ENCODE measurements around the gene KCTD2. TPM values are rescaled to one million over a fixed set of nuclear protein-coding genes. Genes with fewer than 3 reads are reported as not detected.
"Not testable (repeated sequence)": the region's sequence is repeated elsewhere in the genome, so short reads cannot be mapped to it uniquely, and the experiment has no call there.

Gene KCTD2
- total RNA-seq, 1 donor from 2014 or later, result 17.2 TPM

- no peaks in the 10 kb centered on the region for H3K9me3 ChIP-seq
- TF ChIP-seq POLR2AphosphoS5 (IDR thresholded peaks at IDR 0.05; ENCODE audit: insufficient read depth in 1 of 2, low read depth in 1 of 2) (no peak), POLR2A (IDR thresholded peaks at IDR 0.05) (no peak)
- TF ChIP-seq, protein P1, sequence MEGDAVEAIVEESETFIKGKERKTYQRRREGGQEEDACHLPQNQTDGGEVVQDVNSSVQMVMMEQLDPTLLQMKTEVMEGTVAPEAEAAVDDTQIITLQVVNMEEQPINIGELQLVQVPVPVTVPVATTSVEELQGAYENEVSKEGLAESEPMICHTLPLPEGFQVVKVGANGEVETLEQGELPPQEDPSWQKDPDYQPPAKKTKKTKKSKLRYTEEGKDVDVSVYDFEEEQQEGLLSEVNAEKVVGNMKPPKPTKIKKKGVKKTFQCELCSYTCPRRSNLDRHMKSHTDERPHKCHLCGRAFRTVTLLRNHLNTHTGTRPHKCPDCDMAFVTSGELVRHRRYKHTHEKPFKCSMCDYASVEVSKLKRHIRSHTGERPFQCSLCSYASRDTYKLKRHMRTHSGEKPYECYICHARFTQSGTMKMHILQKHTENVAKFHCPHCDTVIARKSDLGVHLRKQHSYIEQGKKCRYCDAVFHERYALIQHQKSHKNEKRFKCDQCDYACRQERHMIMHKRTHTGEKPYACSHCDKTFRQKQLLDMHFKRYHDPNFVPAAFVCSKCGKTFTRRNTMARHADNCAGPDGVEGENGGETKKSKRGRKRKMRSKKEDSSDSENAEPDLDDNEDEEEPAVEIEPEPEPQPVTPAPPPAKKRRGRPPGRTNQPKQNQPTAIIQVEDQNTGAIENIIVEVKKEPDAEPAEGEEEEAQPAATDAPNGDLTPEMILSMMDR (IDR thresholded peaks at IDR 0.05), result no peak
- intact Hi-C loops (cut with DNase I), result no loop called here
- no peak for DNase-seq (ENCODE audit: extremely low spot score in 2 of 2)
- H3K4me1 ChIP-seq, result no peaks in the 10 kb centered on the region
- H3K27me3 ChIP-seq, result no peaks in the 10 kb centered on the region
- H3K4me3 ChIP-seq, result no peak overlapping the region
- no peak overlapping the region for H3K27ac ChIP-seq
- H3K36me3 ChIP-seq, result peaks cover 0 to 20% of the 10 kb centered on the region in 2 donors
Measured at GRCh38 chr17:75003070-75003956, 43.7 kb upstream of the KCTD2 start.

DNA sequence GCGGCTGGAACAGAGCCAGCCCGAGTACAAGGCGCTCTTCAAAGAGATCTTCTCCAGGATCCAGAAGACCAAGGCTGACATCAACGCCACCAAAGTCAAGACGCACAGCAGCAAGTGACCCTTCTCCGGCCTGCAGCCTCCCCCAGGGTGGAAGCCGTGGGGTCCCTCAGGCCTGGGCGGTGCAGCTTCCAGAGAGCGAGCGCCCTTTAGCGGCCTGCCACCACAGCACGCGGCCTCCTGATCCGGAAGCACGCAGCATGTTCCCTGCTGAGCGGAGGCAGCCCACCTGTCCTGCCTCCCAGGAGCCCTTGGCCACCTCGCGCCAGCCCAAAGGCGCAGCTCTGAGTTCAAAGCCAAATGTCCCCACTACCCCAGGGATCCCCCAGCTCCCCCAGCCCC is 43.1 kb upstream of the KCTD2 start:
- H3K9me3 ChIP-seq, result no peaks in the 10 kb centered on the region
- TF ChIP-seq, protein P1 (IDR thresholded peaks at IDR 0.05), result no peak
- TF ChIP-seq POLR2A (IDR thresholded peaks at IDR 0.05), result no peak
- no peak for TF ChIP-seq POLR2AphosphoS5 (IDR thresholded peaks at IDR 0.05; ENCODE audit: insufficient read depth in 1 of 2, low read depth in 1 of 2)
- peaks cover 0 to 20% of the 10 kb centered on the region in 2 donors for H3K36me3 ChIP-seq
- intact Hi-C loops (cut with DNase I), result no loop called here
- no peak overlapping the region for H3K4me3 ChIP-seq
- no peak overlapping the region for H3K27ac ChIP-seq
- DNase-seq (ENCODE audit: extremely low spot score in 2 of 2), result no peak
- H3K4me1 ChIP-seq, result no peaks in the 10 kb centered on the region
- H3K27me3 ChIP-seq, result no peaks in the 10 kb centered on the region

GRCh38 chr17:75004371-75004770 is 42.7 kb upstream of the KCTD2 start:
- no peaks in the 10 kb centered on the region for H3K4me1 ChIP-seq
- no peak overlapping the region for H3K27ac ChIP-seq
- no peaks in the 10 kb centered on the region for H3K9me3 ChIP-seq
- no peak for DNase-seq (ENCODE audit: extremely low spot score in 2 of 2)
- no peak overlapping the region for H3K4me3 ChIP-seq
- TF ChIP-seq, protein P1 (IDR thresholded peaks at IDR 0.05), result no peak
- no peak for TF ChIP-seq POLR2AphosphoS5 (IDR thresholded peaks at IDR 0.05; ENCODE audit: insufficient read depth in 1 of 2, low read depth in 1 of 2)
- TF ChIP-seq POLR2A (IDR thresholded peaks at IDR 0.05), result no peak
- H3K27me3 ChIP-seq, result no peaks in the 10 kb centered on the region
- peaks cover 0 to 20% of the 10 kb centered on the region in 2 donors for H3K36me3 ChIP-seq
- intact Hi-C loops (cut with DNase I), result no loop called here

DNA sequence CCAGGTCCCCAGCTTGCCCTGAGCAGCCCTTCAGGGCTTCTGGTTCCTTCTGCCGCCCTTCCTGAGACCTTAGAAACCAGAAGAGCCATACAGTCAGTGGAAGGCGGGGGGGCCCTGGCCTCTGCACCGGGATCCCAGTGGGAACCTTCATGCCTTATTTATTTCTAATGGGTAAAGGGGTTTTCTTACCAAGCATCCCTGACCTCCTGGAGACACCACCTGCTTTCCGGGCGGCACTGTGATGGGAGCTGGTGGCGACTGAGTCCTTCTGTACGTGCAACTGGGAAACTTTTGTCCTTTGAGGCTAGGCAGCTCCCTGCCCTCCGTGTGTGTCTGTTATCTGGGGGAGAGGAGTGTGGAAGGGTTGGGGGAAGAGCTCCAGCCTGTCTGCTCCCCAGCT is 41.7 kb upstream of the KCTD2 start:
- Histone ChIP-seq H3K9me3 (no peaks in the 10 kb centered on the region), H3K27ac (no peak overlapping the region), H3K27me3 (no peaks in the 10 kb centered on the region), H3K4me3 (no peak overlapping the region), H3K36me3 (peaks cover 0 to 20% of the 10 kb centered on the region in 2 donors), H3K4me1 (no peaks in the 10 kb centered on the region)
- intact Hi-C loops (cut with DNase I), result no loop called here
- TF ChIP-seq, protein P1 (IDR thresholded peaks at IDR 0.05), result no peak
- TF ChIP-seq POLR2AphosphoS5 (IDR thresholded peaks at IDR 0.05; ENCODE audit: insufficient read depth in 1 of 2, low read depth in 1 of 2) (no peak), POLR2A (IDR thresholded peaks at IDR 0.05) (no peak)
- no peak for DNase-seq (ENCODE audit: extremely low spot score in 2 of 2)

DNA sequence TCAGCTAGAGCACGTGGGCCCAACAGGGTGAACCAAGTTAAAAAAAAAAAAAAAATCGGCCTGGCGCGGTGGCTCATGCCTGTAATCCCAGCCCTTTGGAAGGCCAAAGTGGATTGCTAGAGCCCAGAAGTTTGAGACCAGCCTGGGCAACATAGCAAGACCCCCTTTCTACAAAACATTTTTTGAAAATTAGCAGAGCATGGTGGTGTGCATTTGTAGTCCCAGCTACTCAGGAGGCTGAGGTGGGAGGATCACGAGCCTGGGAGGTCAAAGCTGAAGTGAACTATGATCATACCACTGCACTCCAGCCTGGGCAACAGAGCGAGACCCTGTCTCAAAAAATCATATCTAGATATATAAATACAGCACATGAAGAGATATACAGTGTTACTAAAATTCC is 40.9 kb upstream of the KCTD2 start:
- DNase-seq (ENCODE audit: extremely low spot score in 2 of 2); H3K4me3 ChIP-seq; H3K27me3 ChIP-seq; intact Hi-C loops (cut with DNase I); H3K9me3 ChIP-seq; H3K27ac ChIP-seq; H3K4me1 ChIP-seq: not testable (repeated sequence)
- H3K36me3 ChIP-seq, result peaks cover 0 to 15% of the 10 kb centered on the region in 2 donors

Measured in vagina (tissue), 2 donors.